ENCODE measurements around the gene FBXL22.

DNA sequence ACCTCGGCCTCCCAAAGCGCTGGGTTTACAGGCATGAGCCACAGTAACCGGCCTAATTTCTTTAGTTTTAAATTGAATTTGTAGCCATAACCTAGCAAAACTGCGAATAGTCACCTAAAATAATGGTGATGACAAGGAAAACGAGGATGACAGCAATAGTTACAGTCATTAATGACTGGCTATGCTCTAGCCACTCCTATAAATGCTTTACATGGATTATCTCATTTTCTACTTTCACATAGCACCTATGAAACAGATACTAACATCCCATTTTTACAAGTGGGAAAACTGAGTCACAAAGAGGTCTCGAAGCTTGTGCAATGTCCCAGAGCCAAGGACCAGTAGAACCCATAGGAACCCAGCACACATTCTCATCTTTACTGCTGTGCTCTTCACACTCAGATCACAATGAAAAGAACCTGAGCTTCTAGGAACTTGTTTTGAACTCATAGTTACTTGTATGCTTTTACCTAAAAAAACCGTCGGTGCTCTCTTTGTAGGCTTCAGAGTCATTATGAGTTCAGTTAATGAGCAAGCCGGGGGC, 39.4 kb downstream of the FBXL22 start:
- TF ChIP-seq, protein P1, sequence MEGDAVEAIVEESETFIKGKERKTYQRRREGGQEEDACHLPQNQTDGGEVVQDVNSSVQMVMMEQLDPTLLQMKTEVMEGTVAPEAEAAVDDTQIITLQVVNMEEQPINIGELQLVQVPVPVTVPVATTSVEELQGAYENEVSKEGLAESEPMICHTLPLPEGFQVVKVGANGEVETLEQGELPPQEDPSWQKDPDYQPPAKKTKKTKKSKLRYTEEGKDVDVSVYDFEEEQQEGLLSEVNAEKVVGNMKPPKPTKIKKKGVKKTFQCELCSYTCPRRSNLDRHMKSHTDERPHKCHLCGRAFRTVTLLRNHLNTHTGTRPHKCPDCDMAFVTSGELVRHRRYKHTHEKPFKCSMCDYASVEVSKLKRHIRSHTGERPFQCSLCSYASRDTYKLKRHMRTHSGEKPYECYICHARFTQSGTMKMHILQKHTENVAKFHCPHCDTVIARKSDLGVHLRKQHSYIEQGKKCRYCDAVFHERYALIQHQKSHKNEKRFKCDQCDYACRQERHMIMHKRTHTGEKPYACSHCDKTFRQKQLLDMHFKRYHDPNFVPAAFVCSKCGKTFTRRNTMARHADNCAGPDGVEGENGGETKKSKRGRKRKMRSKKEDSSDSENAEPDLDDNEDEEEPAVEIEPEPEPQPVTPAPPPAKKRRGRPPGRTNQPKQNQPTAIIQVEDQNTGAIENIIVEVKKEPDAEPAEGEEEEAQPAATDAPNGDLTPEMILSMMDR (IDR thresholded peaks at IDR 0.05; ENCODE audit: poor library complexity) = no peak
- TF ChIP-seq EZH2phosphoT487 (IDR thresholded peaks at IDR 0.05; ENCODE audit: low read depth, severe bottlenecking, unreplicated experiment) = no peak
- TF ChIP-seq EZH2 (IDR thresholded peaks at IDR 0.05; ENCODE audit: borderline replicate concordance) = no peak
